Anterior cingulate cortex (tissue), 58 donors: Measurements from ENCODE around the gene NCKAP5L.
"Not testable (repeated sequence)": the region's sequence is repeated elsewhere in the genome, so short reads cannot be mapped to it uniquely, and the experiment has no call there.

ENCODE experiments used
- DNase-seq, 58 donors: peaks; one replicate each; lab custom pipeline; 2025; lab: John Stamatoyannopoulos, UW

Gene NCKAP5L

GRCh38 chr12:49865109-49865781, 37.0 kb upstream of the NCKAP5L start:
- no peak for DNase-seq

GRCh38 chr12:49864798-49865090, 36.5 kb upstream of the NCKAP5L start:
- DNase-seq = no peak

GRCh38 chr12:49863946-49864797, 36.0 kb upstream of the NCKAP5L start:
- peak in 6 of 58 donors; percentile 11 to 38 (median 20) for DNase-seq

DNA sequence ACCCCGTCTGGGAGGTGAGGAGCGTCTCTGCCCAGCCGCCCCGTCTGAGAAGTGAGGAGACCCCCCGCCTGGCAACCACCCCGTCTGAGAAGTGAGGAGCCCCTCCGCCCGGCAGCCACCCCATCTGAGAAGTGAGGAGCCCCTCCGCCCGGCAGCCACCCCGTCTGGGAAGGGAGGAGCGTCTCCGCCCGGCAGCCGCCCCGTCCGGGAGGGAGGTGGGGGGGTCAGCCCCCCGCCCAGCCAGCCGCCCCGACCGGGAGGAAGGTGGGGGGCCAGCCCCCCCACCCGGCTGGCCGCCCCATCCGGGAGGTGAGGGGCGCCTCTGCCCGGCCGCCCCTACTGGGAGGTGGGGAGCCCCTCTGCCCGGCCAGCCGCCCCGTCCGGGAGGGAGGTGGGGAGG, 32.7 kb upstream of the NCKAP5L start:
- not testable (repeated sequence) for DNase-seq

GRCh38 chr12:49855890-49856289, 27.7 kb upstream of the NCKAP5L start:
- not testable (repeated sequence) for DNase-seq

GRCh38 chr12:49854976-49855375, 26.8 kb upstream of the NCKAP5L start:
- DNase-seq = no peak

DNA sequence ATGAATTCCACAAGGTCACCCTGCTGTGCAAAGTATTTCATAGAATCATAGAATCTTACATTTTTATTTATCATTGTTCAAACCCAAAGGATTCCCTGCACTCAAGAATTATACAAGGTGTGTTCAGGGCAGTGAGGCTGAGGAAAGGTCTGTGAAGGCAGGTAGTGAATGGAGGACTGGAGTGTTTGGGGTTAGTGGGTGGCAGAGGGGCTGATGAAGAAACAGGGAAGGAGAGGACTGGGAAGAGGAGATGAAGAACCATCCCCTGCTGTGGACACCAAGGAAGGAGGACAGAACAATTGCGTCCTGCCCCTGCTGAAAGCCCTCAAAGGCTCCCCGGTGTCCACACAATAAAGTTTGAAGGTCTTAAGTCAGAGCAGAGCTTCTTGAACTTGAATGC, 25.5 kb upstream of the NCKAP5L start:
- no peak for DNase-seq

DNA sequence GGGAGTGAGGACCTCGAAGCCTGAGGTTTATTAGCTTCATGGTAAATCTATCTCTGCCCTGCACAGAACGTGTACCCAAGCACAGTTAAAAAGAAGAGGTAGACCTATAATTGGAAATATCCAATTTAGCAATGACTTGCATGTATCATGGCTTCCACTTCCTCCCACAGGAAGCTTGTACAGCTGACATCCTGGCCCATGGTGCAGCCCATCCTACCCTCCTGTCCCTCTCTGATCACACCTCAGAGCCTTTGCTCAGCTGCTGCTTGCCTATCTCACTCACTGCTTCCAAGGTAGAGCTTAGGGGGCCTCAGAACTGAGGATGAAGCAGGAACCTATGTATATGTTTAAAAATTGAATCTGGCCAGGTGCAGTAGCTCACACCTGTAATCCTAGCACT, 18.9 kb upstream of the NCKAP5L start:
- no peak for DNase-seq

- DNase-seq = no peak
Observed at GRCh38 chr12:49846032-49846431, 17.8 kb upstream of the NCKAP5L start.

DNA sequence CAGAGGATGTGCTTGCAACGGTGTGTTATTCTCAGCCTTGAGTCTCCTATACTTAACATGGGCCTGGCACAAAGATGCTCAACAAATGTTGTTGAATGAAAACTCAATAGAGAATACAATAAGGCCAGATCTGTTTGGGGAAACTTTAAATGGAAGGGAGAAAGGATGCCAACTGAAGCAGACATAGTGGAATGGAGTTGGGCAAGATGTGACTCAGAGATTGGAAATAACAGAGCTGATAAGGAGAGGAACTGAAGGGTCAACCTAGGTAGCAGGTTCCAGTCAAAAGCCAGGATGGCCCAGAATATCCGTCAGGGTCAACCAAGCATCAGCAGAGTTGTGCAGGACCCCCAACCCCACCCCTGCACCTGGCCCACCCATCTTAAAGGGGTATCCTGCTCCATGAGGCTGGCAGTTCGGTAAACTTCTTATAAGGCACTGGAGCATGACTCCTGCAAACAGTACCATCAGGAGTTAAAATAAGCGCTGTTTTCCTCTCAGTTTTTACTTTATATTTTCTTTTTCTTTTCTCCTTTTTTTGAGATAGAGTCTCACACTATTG, 15.7 kb upstream of the NCKAP5L start:
- DNase-seq = no peak

DNA sequence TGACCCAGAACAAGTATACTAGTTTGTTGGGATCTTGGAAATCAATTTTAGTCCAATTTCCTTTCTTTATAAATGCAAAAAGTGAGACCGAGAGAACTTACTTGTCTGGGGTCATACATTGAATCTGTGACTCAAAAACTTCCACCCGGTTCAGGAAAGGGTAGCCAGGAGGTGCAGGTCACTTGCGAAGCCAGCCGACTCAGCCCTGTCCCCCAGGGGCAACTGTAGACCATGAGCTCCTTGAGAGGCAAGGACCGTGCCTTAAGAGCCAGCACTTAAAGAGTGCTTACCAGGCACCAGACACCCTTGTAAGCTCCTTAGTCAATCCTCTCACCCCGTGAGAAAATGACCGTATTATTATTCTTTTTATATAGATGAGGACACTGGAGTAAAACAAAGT, 15.2 kb upstream of the NCKAP5L start:
- peak in 1 of 58 donors; percentile 13 for DNase-seq

GRCh38 chr12:49842519-49843352, 14.5 kb upstream of the NCKAP5L start, which contains the start of gene BCDIN3D:
TSS of gene BCDIN3D (minus strand) at chr12:49843106. CDS start at chr12:49843087, 19 bp downstream.
- DNase-seq = peak; percentile 35 to 93 (median 85)

DNA sequence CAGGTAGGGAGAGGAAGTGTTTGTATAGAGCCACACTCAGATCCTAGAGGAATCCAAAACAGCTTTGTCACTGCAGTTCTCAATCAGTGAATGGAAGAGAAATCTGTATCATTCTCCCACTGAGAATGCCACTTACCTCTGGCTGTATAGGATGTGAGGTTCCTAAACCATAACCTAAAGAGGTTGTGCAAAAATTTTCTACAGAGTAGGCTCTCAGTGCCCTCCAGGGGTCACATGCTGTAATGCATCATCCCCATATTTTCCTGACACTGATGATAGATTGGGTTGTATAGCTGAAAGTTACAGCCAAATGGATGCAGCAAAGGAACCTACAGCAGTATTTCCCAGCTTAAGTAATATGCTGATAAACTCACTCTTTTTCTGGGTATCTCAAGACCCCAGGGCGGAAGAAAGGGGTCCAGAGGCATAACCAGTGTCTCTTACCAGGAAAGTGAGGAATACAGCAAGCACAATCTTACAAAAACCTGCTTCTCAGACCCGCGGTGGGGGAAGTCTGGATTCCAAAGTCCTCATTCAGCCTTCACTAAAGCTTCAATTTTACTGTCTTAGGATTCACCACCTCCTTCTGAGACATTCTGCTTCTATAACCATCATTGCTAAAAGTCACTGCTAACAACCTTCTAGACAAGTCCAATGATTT, 10.9 kb upstream of the NCKAP5L start:
- peak in 13 of 58 donors; percentile 2 to 20 (median 10) for DNase-seq

GRCh38 chr12:49832836-49833421, 4.7 kb upstream of the NCKAP5L start:
- DNase-seq = no peak

DNA sequence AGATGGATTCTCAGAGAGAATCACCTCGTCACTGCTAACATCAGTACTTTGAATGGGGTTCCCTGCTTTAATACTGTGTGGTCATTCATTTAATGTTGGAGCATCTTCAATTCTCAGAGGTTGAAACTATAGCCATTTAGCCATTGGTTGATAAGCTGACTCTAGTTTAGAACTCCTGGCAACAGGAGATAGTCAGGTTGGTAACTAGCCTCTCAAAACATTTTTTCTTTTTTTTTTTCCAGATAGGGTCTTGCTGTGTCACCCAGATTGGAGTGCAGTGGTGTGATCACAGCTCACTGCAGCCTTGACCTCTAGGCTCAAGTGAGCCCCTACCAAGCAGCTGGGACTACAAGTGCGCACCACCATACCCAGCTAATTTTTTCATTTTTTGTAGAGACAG, 3.5 kb upstream of the NCKAP5L start:
- no peak for DNase-seq

GRCh38 chr12:49827401-49828099, 663 bp downstream of the NCKAP5L start:
- DNase-seq = peak in 54 of 58 donors; percentile 9 to 83 (median 61)

DNA sequence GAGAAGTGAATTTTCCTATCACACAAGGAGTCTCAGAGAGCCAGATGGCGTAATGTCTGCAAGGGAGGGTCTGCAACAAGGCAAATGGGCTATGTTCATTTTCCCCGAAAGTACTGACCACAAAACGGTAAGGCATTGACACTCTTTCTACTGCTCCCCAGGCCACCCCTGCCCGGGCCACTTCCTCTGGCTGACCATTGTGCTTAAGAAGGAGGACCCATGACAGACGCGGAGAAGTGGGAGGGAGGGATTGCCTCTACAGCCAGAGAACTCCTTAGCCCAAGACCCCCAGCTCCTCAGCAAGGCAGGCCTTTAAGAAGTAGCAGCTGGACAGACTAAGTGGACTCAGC, 1.2 kb downstream of the NCKAP5L start:
- peak in 2 of 58 donors; percentile 30 to 45 for DNase-seq

- DNase-seq = no peak
Observed at GRCh38 chr12:49825971-49826421, 2.2 kb downstream of the NCKAP5L start.

DNA sequence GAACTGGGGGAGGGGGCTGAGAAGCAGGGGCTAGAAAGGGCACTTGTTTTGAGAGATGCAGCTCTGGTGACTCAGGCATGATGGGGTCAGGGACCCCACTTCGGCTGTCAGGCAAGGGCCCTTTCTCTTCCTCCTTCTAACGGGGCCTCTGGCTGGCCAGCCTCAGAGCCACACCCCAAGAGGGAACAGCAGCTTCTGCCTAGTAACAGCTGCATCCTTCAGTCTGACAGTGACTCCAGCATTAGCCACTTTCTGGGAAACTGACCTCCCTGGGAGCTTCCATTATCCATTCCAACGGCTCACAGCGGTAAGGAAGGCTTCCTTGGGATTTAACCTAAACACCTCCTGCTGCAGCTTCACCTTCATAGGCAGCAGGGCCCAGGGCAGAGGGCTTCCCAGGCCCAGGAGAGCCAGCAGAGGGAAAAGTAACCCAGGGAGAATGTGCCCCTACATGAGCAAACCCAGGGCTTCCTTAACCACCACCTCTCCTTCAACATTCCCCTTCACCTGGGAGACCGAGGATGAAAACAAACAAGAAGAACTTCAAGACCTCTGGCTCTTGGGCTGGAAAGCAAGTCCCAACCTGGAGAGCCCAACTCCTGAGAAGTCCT, 2.7 kb downstream of the NCKAP5L start:
- DNase-seq = peak in 7 of 58 donors; percentile 5 to 30 (median 18)
